Trophoblast cell (in vitro differentiated cells and primary cell): ENCODE measurements around the gene STARD4.

Experiments used
- DNase-seq, 2 donors: peaks; one replicate each; pipeline ENCODE4 v3.0.0-alpha.2; 2016
- H2AFZ ChIP-seq: 2 replicates; pipeline ENCODE4 v1.6.1; 2013; ENCODE audit warnings: low read length, moderate library complexity, mild to moderate bottlenecking; ENCODE audit not compliant: insufficient read depth, poor library complexity
- H2AK5ac ChIP-seq: 2 replicates; pipeline ENCODE4 v1.6.1; 2013; ENCODE audit warnings: mild to moderate bottlenecking, low read length
- H2BK120ac ChIP-seq: 2 replicates; pipeline ENCODE4 v1.6.1; 2013; ENCODE audit warnings: low read length, mild to moderate bottlenecking, moderate library complexity; ENCODE audit not compliant: insufficient read depth, poor library complexity
- H2BK12ac ChIP-seq: 2 replicates; pipeline ENCODE4 v1.6.1; 2013; ENCODE audit warnings: mild to moderate bottlenecking, low read length, moderate library complexity
- H2BK5ac ChIP-seq: 2 replicates; pipeline ENCODE4 v1.6.1; 2013; ENCODE audit warnings: low read length, low read depth, moderate library complexity, mild to moderate bottlenecking; ENCODE audit not compliant: poor library complexity
- H3K14ac ChIP-seq: 2 replicates; pipeline ENCODE4 v1.6.1; 2013; ENCODE audit warnings: mild to moderate bottlenecking, low read length
- H3K18ac ChIP-seq: 2 replicates; pipeline ENCODE4 v1.6.1; 2013; ENCODE audit warnings: mild to moderate bottlenecking, low read length
- H3K23ac ChIP-seq: 2 replicates; pipeline ENCODE4 v1.6.1; 2013; ENCODE audit warnings: low read length
- H3K27ac ChIP-seq: 2 replicates; pipeline ENCODE4 v1.5.1; 2013; ENCODE audit warnings: low read depth, mild to moderate bottlenecking, inconsistent platforms, low read length, moderate library complexity
- H3K27me3 ChIP-seq: 2 replicates; pipeline ENCODE4 v1.6.1; 2013; ENCODE audit warnings: inconsistent platforms, mild to moderate bottlenecking, low read length, moderate library complexity; ENCODE audit not compliant: insufficient read depth
- H3K36me3 ChIP-seq, 2 experiments: 1 replicate in 1 of 2; 2 replicates in 1 of 2; pipeline ENCODE4 v1.6.1; 2013; ENCODE audit warnings: low read length in 2 of 2, mild to moderate bottlenecking in 2 of 2, moderate library complexity in 1 of 2; ENCODE audit not compliant: insufficient read depth in 2 of 2, control insufficient read depth in 1 of 2
- H3K4ac ChIP-seq: 2 replicates; pipeline ENCODE4 v1.6.1; 2013; ENCODE audit warnings: low read depth, mild to moderate bottlenecking, low read length, moderate library complexity
- H3K4me1 ChIP-seq, 2 experiments: 1 replicate in 1 of 2; 2 replicates in 1 of 2; pipeline ENCODE4 v1.6.1; 2013; ENCODE audit warnings: low read length in 2 of 2, mild to moderate bottlenecking in 2 of 2, moderate library complexity in 1 of 2; ENCODE audit not compliant: insufficient read depth in 2 of 2, control insufficient read depth in 1 of 2
- H3K4me2 ChIP-seq: 2 replicates; pipeline ENCODE4 v1.6.1; 2013; ENCODE audit warnings: inconsistent platforms, mild to moderate bottlenecking, low read length, moderate library complexity
- H3K4me3 ChIP-seq: 2 replicates; pipeline ENCODE4 v1.5.1; 2013; ENCODE audit warnings: mild to moderate bottlenecking, low read depth, low read length, inconsistent platforms
- H3K79me1 ChIP-seq: one replicate; pipeline ENCODE4 v1.6.1; 2013; ENCODE audit warnings: low read length
- H3K79me2 ChIP-seq: 2 replicates; pipeline ENCODE4 v1.6.1; 2013; ENCODE audit warnings: low read length, mild to moderate bottlenecking; ENCODE audit not compliant: control insufficient read depth, insufficient read depth, poor library complexity
- H3K9ac ChIP-seq: 2 replicates; pipeline ENCODE4 v1.6.1; 2013; ENCODE audit warnings: mild to moderate bottlenecking, low read length
- H3K9me3 ChIP-seq: 2 replicates; pipeline ENCODE4 v1.6.1; 2013; ENCODE audit warnings: low read depth, mild to moderate bottlenecking, control low read depth, inconsistent platforms, low read length; ENCODE audit not compliant: insufficient read depth
- H4K12ac ChIP-seq: 2 replicates; pipeline ENCODE4 v1.6.1; 2013; ENCODE audit warnings: low read depth, mild to moderate bottlenecking, low read length, moderate library complexity
- H4K8ac ChIP-seq: 2 replicates; pipeline ENCODE4 v1.6.1; 2013; ENCODE audit warnings: low read depth, mild to moderate bottlenecking, low read length, moderate library complexity
- H4K91ac ChIP-seq: one replicate; pipeline ENCODE4 v1.6.1; 2013; ENCODE audit warnings: low read depth, mild to moderate bottlenecking, low read length, moderate library complexity
- WGBS: extraction: QIAGEN DNeasy Blood & Tissue Kit; methylation state at CpG from one replicate; pipeline ENCODE4 v1.1.7; 2013; ENCODE audit warnings: missing lambda C conversion rate; ENCODE audit not compliant: insufficient read length, insufficient coverage; ENCODE audit errors: extremely low coverage; 5-methylcytosine and 5-hydroxymethylcytosine counted together

Gene STARD4

GRCh38 chr5:111535879-111536549, 23.7 kb upstream of the STARD4 start:
- Histone ChIP-seq H2AFZ (no peak overlapping the region), H3K4me1 (no peaks in the 10 kb centered on the region), H3K27me3 (no peaks in the 10 kb centered on the region), H2BK120ac (no peak overlapping the region), H3K9ac (no peak overlapping the region), H2BK5ac (no peak overlapping the region), H3K14ac (no peak overlapping the region), H2BK12ac (no peak overlapping the region), H3K23ac (no peak overlapping the region), H3K79me2 (no peaks in the 10 kb centered on the region), H4K12ac (no peak overlapping the region), H3K18ac (no peak overlapping the region), H4K8ac (no peak overlapping the region), H3K4ac (no peak overlapping the region), H3K36me3 (no peaks in the 10 kb centered on the region), H3K9me3 (peaks cover 1% of the 10 kb centered on the region), H3K4me3 (no peak overlapping the region), H3K4me2 (no peak overlapping the region), H3K79me1 (no peaks in the 10 kb centered on the region), H2AK5ac (no peak overlapping the region), H3K27ac (no peak overlapping the region), H4K91ac (no peak overlapping the region)
- DNase-seq = no peak
- WGBS = no CpG with 5 or more reads among the region's 1 CpG

GRCh38 chr5:111532886-111533582, 20.7 kb upstream of the STARD4 start:
- H2BK12ac ChIP-seq = no peak overlapping the region
- H4K91ac ChIP-seq = no peak overlapping the region
- WGBS = no CpG with 5 or more reads among the region's 5 CpGs
- no peak overlapping the region for H3K18ac ChIP-seq
- no peak overlapping the region for H2BK120ac ChIP-seq
- no peaks in the 10 kb centered on the region for H3K36me3 ChIP-seq
- no peak overlapping the region for H4K12ac ChIP-seq
- no peak overlapping the region for H3K27ac ChIP-seq
- H3K9me3 ChIP-seq = peaks cover 1% of the 10 kb centered on the region
- H3K4me1 ChIP-seq = peaks cover 0 to 2% of the 10 kb centered on the region in 2 experiments
- no peak for DNase-seq
- H3K79me1 ChIP-seq = no peaks in the 10 kb centered on the region
- H3K27me3 ChIP-seq = no peaks in the 10 kb centered on the region
- H4K8ac ChIP-seq = no peak overlapping the region
- no peak overlapping the region for H2BK5ac ChIP-seq
- no peak overlapping the region for H3K4ac ChIP-seq
- no peaks in the 10 kb centered on the region for H3K79me2 ChIP-seq
- H3K14ac ChIP-seq = no peak overlapping the region
- no peak overlapping the region for H3K9ac ChIP-seq
- no peak overlapping the region for H3K23ac ChIP-seq
- H3K4me2 ChIP-seq = no peak overlapping the region
- no peak overlapping the region for H2AK5ac ChIP-seq
- H2AFZ ChIP-seq = no peak overlapping the region
- no peak overlapping the region for H3K4me3 ChIP-seq

GRCh38 chr5:111530298-111530740, 18.0 kb upstream of the STARD4 start:
- Histone ChIP-seq H3K14ac (no peak overlapping the region), H2AFZ (peak overlapping the region; percentile 14), H3K18ac (no peak overlapping the region), H3K23ac (no peak overlapping the region), H3K27me3 (no peaks in the 10 kb centered on the region), H3K9me3 (peaks cover 1% of the 10 kb centered on the region), H4K8ac (no peak overlapping the region), H2BK120ac (no peak overlapping the region), H4K12ac (no peak overlapping the region), H2BK12ac (no peak overlapping the region), H3K4me1 (peaks cover 0 to 2% of the 10 kb centered on the region in 2 experiments), H3K4ac (no peak overlapping the region), H3K9ac (no peak overlapping the region), H3K4me2 (no peak overlapping the region), H2AK5ac (no peak overlapping the region), H2BK5ac (no peak overlapping the region), H3K79me2 (no peaks in the 10 kb centered on the region), H3K36me3 (no peaks in the 10 kb centered on the region), H4K91ac (no peak overlapping the region), H3K27ac (peak overlapping the region; percentile 58), H3K4me3 (no peak overlapping the region), H3K79me1 (no peaks in the 10 kb centered on the region)
- peak; percentile 82 to 90 for DNase-seq
- WGBS = no CpG with 5 or more reads among the region's 10 CpGs

GRCh38 chr5:111528056-111528455, 15.7 kb upstream of the STARD4 start:
- Histone ChIP-seq H3K79me1 (no peaks in the 10 kb centered on the region), H3K9ac (no peak overlapping the region), H2BK12ac (no peak overlapping the region), H3K36me3 (no peaks in the 10 kb centered on the region), H4K91ac (no peak overlapping the region), H3K18ac (no peak overlapping the region), H3K79me2 (no peaks in the 10 kb centered on the region), H3K4ac (no peak overlapping the region), H3K14ac (no peak overlapping the region), H3K4me1 (peaks cover 0 to 2% of the 10 kb centered on the region in 2 experiments), H3K4me3 (no peak overlapping the region), H3K4me2 (no peak overlapping the region), H2AFZ (no peak overlapping the region), H4K12ac (no peak overlapping the region), H2BK5ac (no peak overlapping the region), H2AK5ac (no peak overlapping the region), H3K27ac (no peak overlapping the region), H3K27me3 (no peaks in the 10 kb centered on the region), H4K8ac (no peak overlapping the region), H3K9me3 (peaks cover 1% of the 10 kb centered on the region), H2BK120ac (no peak overlapping the region), H3K23ac (no peak overlapping the region)
- WGBS = no CpG with 5 or more reads among the region's 3 CpGs
- no peak for DNase-seq
